ENCODE data around the gene RP2. TPM values are rescaled to one million over a fixed set of nuclear protein-coding genes. Genes with fewer than 3 reads are reported as not detected.

The RP2 gene
- total and polyA plus RNA-seq, 9 of the 15 experiments (the other 6 are each of a cell fraction or from before 2014, with no cell fraction given), result 2.0 to 6.9 (median 3.5) TPM

Other genes with a start within 250 kb of the RP2 start
- 0.04 TPM in 1 of 2 replicates, not detected in the other for gene SLC9A7, start 77.9 kb upstream of the RP2 start, total RNA-seq (2014; rRNA removed)
- 0.04 TPM in 1 of 2 replicates, not detected in the other for gene SLC9A7, start 77.9 kb upstream of the RP2 start, total RNA-seq (2014; rRNA removed; fragmentation: Illumina TruSeq; extraction: Trizol)
- gene SLC9A7, start 77.9 kb upstream of the RP2 start, total RNA-seq (2015; rRNA removed; fragmentation: Illumina TruSeq; extraction: Trizol), result not detected in 2 replicates
- 0.13 and 0.18 TPM in 2 replicates for gene SLC9A7, start 77.9 kb upstream of the RP2 start, total RNA-seq (2021)
- 0.01 and 0.06 TPM in 2 replicates for gene SLC9A7, start 77.9 kb upstream of the RP2 start, polyA plus RNA-seq (2011; rRNA removed)
- gene SLC9A7, start 77.9 kb upstream of the RP2 start, polyA plus RNA-seq (2014; fragmentation: Illumina TruSeq; extraction: Trizol), result 0.01 and 0.13 TPM in 2 replicates
- not detected for gene SLC9A7, start 77.9 kb upstream of the RP2 start, polyA plus RNA-seq (2014; fragmentation: Nextera tagmentation; extraction: Ambion mirVana)
- 0.53 TPM in 1 of 2 replicates, not detected in the other for gene SLC9A7, start 77.9 kb upstream of the RP2 start, polyA plus RNA-seq (2014; rRNA removed)
- 4.1 and 5.1 TPM in 2 replicates for gene JADE3, start 75.4 kb downstream of the RP2 start, total RNA-seq (2014; rRNA removed)
- gene JADE3, start 75.4 kb downstream of the RP2 start, total RNA-seq (2014; rRNA removed; fragmentation: Illumina TruSeq; extraction: Trizol), result 7.3 and 8.5 TPM in 2 replicates
- gene JADE3, start 75.4 kb downstream of the RP2 start, total RNA-seq (2015; rRNA removed; fragmentation: Illumina TruSeq; extraction: Trizol), result 6.3 and 7.0 TPM in 2 replicates
- gene JADE3, start 75.4 kb downstream of the RP2 start, total RNA-seq (2021), result 9.3 and 10.2 TPM in 2 replicates
- 9.2 and 10.0 TPM in 2 replicates for gene JADE3, start 75.4 kb downstream of the RP2 start, polyA plus RNA-seq (2011; rRNA removed)
- gene JADE3, start 75.4 kb downstream of the RP2 start, polyA plus RNA-seq (2014; fragmentation: Illumina TruSeq; extraction: Trizol), result 8.2 and 9.2 TPM in 2 replicates
- gene JADE3, start 75.4 kb downstream of the RP2 start, polyA plus RNA-seq (2014; fragmentation: Nextera tagmentation; extraction: Ambion mirVana), result 1 to 10 TPM; 2.6 to 3.0 TPM
- gene JADE3, start 75.4 kb downstream of the RP2 start, polyA plus RNA-seq (2014; rRNA removed), result 3.6 and 3.8 TPM in 2 replicates
- gene RGN, start 241.4 kb downstream of the RP2 start, total RNA-seq (2014; rRNA removed), result not detected in 2 replicates
- not detected in 2 replicates for gene RGN, start 241.4 kb downstream of the RP2 start, total RNA-seq (2014; rRNA removed; fragmentation: Illumina TruSeq; extraction: Trizol)
- gene RGN, start 241.4 kb downstream of the RP2 start, total RNA-seq (2015; rRNA removed; fragmentation: Illumina TruSeq; extraction: Trizol), result not detected in 2 replicates
- 0.27 TPM in 1 of 2 replicates, not detected in the other for gene RGN, start 241.4 kb downstream of the RP2 start, total RNA-seq (2021)
- not detected in 2 replicates for gene RGN, start 241.4 kb downstream of the RP2 start, polyA plus RNA-seq (2011; rRNA removed)
- not detected in 2 replicates for gene RGN, start 241.4 kb downstream of the RP2 start, polyA plus RNA-seq (2014; fragmentation: Illumina TruSeq; extraction: Trizol)
- gene RGN, start 241.4 kb downstream of the RP2 start, polyA plus RNA-seq (2014; fragmentation: Nextera tagmentation; extraction: Ambion mirVana), result not detected
- gene RGN, start 241.4 kb downstream of the RP2 start, polyA plus RNA-seq (2014; rRNA removed), result not detected in 2 replicates

Measured in K562 (cell line).